Lung (tissue), 12 donors: ENCODE measurements around the gene CYSTM1. TPM values are rescaled to one million over a fixed set of nuclear protein-coding genes. Genes with fewer than 3 reads are reported as not detected.

Experiments used
- ATAC-seq: fragments of 200-7000 bp; cut with Tn5 transposase; one replicate; pipeline ENCODE4 v1.9.1; 2020; ENCODE audit warnings: moderate number of reproducible peaks; ENCODE audit not compliant: insufficient read depth, low FRiP score
- DNase-seq, 3 donors: peaks; one replicate each; pipeline ENCODE4 v3.0.0-alpha.2; 2013 to 2017
- H3K27ac ChIP-seq, 2 donors: one replicate each; pipeline ENCODE4 v1.5.1; 2013; ENCODE audit warnings: mild to moderate bottlenecking in 2 of 2, moderate library complexity in 2 of 2, control low read depth in 1 of 2, inconsistent platforms in 1 of 2, low read depth in 1 of 2, low read length in 1 of 2
- H3K27me3 ChIP-seq, 3 donors: one replicate each; pipeline ENCODE4 v1.5.1; 2013; ENCODE audit warnings: low read length in 2 of 3; ENCODE audit not compliant: control insufficient read depth in 3 of 3, insufficient read depth in 3 of 3
- H3K36me3 ChIP-seq, 4 donors: one replicate each; pipeline ENCODE4 v1.5.1; 2013; ENCODE audit warnings: low read length in 4 of 4, mild to moderate bottlenecking in 1 of 4, moderate library complexity in 1 of 4; ENCODE audit not compliant: control insufficient read depth in 4 of 4, insufficient read depth in 4 of 4
- H3K4me1 ChIP-seq, 5 donors: one replicate each; pipeline ENCODE4 v1.5.1; 2013; ENCODE audit warnings: low read length in 5 of 5, mild to moderate bottlenecking in 2 of 5, moderate library complexity in 1 of 5; ENCODE audit not compliant: control insufficient read depth in 5 of 5, insufficient read depth in 5 of 5
- H3K4me3 ChIP-seq: one replicate; pipeline ENCODE4 v1.5.1; 2013; ENCODE audit warnings: mild to moderate bottlenecking, control low read depth, moderate library complexity
- H3K9ac ChIP-seq, 2 donors: one replicate each; pipeline ENCODE4 v1.5.1; 2013; ENCODE audit warnings: low read length in 2 of 2, control low read depth in 1 of 2; ENCODE audit not compliant: insufficient read depth in 1 of 2
- H3K9me3 ChIP-seq, 4 donors: one replicate each; pipeline ENCODE4 v1.5.1; 2013; ENCODE audit warnings: low read length in 3 of 4, mild to moderate bottlenecking in 1 of 4, moderate library complexity in 1 of 4; ENCODE audit not compliant: control insufficient read depth in 4 of 4, insufficient read depth in 3 of 4
- CTCF ChIP-seq: IDR thresholded peaks from 2 replicates; pipeline ENCODE4 v1.5.1; 2012; ENCODE audit warnings: mild to moderate bottlenecking; ENCODE audit errors: control extremely low read depth, extremely low read depth
- WGBS, 2 donors: extraction: QIAGEN DNeasy Blood & Tissue Kit; methylation state at CpG; one replicate each; pipeline ENCODE4 v1.1.7; 2013; 5-methylcytosine and 5-hydroxymethylcytosine counted together
- polyA plus RNA-seq, 2 donors: library from polyadenylated mRNA; stranded (reverse); fragments of 200-250 nt; gene quantifications; one replicate each; pipeline ENCODE4 v1.2.1, GENCODE V29; 2013
- total RNA-seq, 2 donors: library from RNA; depleted of rRNA in 1 of 2; stranded (reverse); fragments of >200 nt in 1 of 2; gene quantifications; one replicate each; pipeline ENCODE4 v1.2.1, GENCODE V29; 2014 to 2021
- donor health status: control.
- donor health status: control.
- donor health status: Bipolar disorder and iron deficiency.
- donor health status: healthy.
- donor health status: DM: yes; HTN: yes; CAD: no.

The CYSTM1 gene
- total and polyA plus RNA-seq, 4 donors = 37.1 to 274 (median 107) TPM

DNA sequence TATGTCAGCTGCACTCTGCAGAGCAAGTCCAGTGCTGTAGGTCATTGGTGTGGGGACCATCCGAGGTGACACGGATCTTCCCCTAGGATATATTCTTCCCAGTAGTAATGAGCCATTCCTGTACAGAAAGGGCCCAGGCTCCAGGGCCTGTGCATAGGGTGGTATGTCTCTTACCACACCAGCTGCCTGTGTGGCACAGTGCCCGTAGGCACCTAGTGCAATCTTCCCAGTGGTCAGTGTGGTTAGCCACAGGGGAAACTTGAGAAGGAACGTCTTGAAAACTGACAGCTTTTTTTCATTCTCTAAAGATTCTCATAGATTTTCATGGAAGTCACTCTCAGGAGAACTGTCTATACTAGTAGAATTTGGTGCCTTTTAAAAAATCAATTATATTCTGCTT is 39.8 kb downstream of the CYSTM1 start:
- no peak for DNase-seq
- no peak overlapping the region for H3K27ac ChIP-seq
- 52 to 64% methylated on average over 4 of the region's 4 CpGs for WGBS, 2 donors
- peaks cover 0 to 31% (median 6%) of the 10 kb centered on the region in 5 donors for H3K4me1 ChIP-seq
- H3K27me3 ChIP-seq = no peaks in the 10 kb centered on the region
- no peak for ATAC-seq
- no peaks in the 10 kb centered on the region for H3K36me3 ChIP-seq
- H3K9ac ChIP-seq = no peak overlapping the region
- no peak for TF ChIP-seq CTCF
- no peak overlapping the region for H3K4me3 ChIP-seq
- no peaks in the 10 kb centered on the region for H3K9me3 ChIP-seq

DNA sequence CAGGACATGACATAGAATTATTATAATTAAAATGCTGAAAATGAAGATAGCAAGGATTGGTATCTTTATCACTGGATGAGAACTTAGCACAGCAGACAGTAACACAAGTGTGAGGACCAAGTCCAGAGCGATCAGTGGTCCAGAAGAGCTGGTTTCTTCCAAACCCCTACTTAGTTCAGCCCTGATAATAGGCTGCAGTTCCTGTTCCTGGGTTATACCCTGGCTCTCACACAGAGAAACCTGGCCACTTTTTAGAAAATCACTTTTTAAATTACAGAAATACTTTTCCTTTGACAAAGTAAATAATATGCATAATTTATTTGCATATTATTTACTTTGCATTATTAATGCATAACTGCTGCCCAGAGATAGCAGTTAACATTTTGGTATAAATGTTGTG is 40.3 kb downstream of the CYSTM1 start:
- ATAC-seq (no peak), DNase-seq (no peak)
- Histone ChIP-seq H3K9me3 (no peaks in the 10 kb centered on the region), H3K27me3 (no peaks in the 10 kb centered on the region), H3K27ac (no peak overlapping the region), H3K36me3 (no peaks in the 10 kb centered on the region), H3K4me1 (peaks cover 0 to 34% (median 6%) of the 10 kb centered on the region in 5 donors), H3K4me3 (no peak overlapping the region), H3K9ac (no peak overlapping the region)
- TF ChIP-seq CTCF = no peak
- 84 to 89% methylated on average over 1 of the region's 1 CpG for WGBS, 2 donors

DNA sequence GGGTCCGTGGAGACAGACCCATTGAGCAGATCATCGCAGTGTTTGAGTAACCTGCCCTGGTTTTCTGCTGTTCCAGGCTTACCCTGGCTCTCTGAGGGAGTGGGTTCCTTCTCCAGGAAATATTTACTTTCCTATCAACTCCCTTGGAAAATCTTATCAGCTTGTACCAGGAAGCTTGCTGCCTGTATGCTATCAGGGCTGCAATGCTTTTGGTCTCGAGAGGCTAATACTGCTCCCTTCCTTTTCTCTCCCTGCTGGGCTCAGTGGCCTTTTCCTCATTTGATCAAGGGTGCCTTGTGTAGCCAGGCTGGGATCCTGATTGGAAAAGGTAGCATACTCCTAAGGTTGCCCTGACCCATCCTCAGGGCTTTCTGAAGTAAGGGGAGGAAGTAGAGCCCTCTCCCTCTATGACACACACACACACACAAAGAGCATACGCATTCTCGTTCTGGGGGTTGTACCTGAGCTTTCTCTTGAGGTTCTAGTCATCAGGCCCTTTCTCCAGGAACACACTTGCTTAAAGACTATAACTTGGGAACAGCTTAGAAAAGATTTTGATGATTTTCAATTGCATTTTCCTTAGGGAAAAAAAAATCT is 41.6 kb downstream of the CYSTM1 start:
- peak in 1 of 3 donors; percentile 16 for DNase-seq
- peak overlapping the region in 1 of 2 donors; percentile 3 for H3K27ac ChIP-seq
- no peak for ATAC-seq
- H3K36me3 ChIP-seq = no peaks in the 10 kb centered on the region
- H3K4me3 ChIP-seq = no peak overlapping the region
- no peaks in the 10 kb centered on the region for H3K27me3 ChIP-seq
- H3K9me3 ChIP-seq = no peaks in the 10 kb centered on the region
- no peak overlapping the region for H3K9ac ChIP-seq
- no peak for TF ChIP-seq CTCF
- WGBS, 2 donors = 56 to 65% methylated on average over 5 of the region's 5 CpGs
- H3K4me1 ChIP-seq = peaks cover 0 to 35% (median 6%) of the 10 kb centered on the region in 5 donors
